ENCODE results near the gene CTNND2. TPM values are rescaled to one million over a fixed set of nuclear protein-coding genes. Genes with fewer than 3 reads are reported as not detected.

The CTNND2 gene
- total RNA-seq, 1 donor from 2014 or later, result 6.9 TPM

DNA sequence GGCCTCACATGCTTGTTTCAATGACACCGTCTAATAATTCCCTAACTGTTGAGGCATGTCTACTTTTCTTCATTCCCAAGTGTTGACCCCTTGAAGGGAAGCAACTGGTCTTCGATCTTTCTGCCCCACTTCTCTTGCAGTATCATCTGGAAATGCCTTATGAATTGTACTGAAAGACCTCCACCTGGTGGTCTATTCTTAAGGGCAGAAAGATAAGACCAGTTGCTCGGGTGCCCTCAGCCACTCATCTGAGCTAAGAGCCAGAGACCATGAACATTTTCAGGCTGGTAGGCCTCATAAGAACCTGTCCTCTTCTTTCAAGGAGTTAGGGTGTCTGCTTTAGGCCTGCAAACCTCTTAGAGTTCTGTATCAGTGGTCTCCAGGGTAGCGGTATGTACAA is 542.5 kb downstream of the CTNND2 start:
- Histone ChIP-seq H3K4me1 (no peaks in the 10 kb centered on the region), H3K36me3 (no peaks in the 10 kb centered on the region), H3K9me3 (no peaks in the 10 kb centered on the region), H3K4me3 (no peak overlapping the region), H3K27ac (no peak overlapping the region), H3K27me3 (no peaks in the 10 kb centered on the region)
- DNase-seq (no peak), ATAC-seq (no peak)
- TF ChIP-seq, protein P1, sequence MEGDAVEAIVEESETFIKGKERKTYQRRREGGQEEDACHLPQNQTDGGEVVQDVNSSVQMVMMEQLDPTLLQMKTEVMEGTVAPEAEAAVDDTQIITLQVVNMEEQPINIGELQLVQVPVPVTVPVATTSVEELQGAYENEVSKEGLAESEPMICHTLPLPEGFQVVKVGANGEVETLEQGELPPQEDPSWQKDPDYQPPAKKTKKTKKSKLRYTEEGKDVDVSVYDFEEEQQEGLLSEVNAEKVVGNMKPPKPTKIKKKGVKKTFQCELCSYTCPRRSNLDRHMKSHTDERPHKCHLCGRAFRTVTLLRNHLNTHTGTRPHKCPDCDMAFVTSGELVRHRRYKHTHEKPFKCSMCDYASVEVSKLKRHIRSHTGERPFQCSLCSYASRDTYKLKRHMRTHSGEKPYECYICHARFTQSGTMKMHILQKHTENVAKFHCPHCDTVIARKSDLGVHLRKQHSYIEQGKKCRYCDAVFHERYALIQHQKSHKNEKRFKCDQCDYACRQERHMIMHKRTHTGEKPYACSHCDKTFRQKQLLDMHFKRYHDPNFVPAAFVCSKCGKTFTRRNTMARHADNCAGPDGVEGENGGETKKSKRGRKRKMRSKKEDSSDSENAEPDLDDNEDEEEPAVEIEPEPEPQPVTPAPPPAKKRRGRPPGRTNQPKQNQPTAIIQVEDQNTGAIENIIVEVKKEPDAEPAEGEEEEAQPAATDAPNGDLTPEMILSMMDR (IDR thresholded peaks at IDR 0.05), result no peak
- intact Hi-C loops (cut with DNase I), result no loop called here

GRCh38 chr5:11357928-11358327 is 546.3 kb downstream of the CTNND2 start:
- DNase-seq (no peak), ATAC-seq (no peak)
- Histone ChIP-seq H3K9me3 (no peaks in the 10 kb centered on the region), H3K4me3 (no peak overlapping the region), H3K27ac (no peak overlapping the region), H3K4me1 (no peaks in the 10 kb centered on the region), H3K36me3 (no peaks in the 10 kb centered on the region), H3K27me3 (no peaks in the 10 kb centered on the region)
- TF ChIP-seq, protein P1 (IDR thresholded peaks at IDR 0.05), result no peak
- intact Hi-C loops (cut with DNase I), result no loop called here

DNA sequence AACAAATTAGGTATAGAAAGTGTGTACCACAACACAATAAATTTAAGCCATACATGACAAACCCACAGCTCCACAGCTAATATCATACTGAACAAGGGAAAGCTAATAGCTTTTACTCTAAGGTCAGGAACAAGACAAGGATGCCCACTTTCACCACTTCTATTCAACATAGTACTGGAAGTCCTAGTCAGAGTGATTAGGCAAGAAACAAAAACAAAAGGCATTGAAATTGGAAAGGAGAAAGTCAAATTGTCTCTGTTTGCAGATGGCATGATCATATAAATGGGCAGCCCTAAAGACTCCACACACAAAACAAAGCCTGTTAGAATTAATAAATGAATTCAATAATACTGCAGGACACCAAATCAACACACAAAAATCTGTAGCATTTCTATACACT is 548.8 kb downstream of the CTNND2 start:
- H3K4me3 ChIP-seq, result no peak overlapping the region
- TF ChIP-seq, protein P1 (IDR thresholded peaks at IDR 0.05), result no peak
- ATAC-seq (no peak), DNase-seq (no peak)
- no peaks in the 10 kb centered on the region for H3K9me3 ChIP-seq
- H3K27ac ChIP-seq, result no peak overlapping the region
- H3K36me3 ChIP-seq, result no peaks in the 10 kb centered on the region
- H3K27me3 ChIP-seq, result no peaks in the 10 kb centered on the region
- H3K4me1 ChIP-seq, result no peaks in the 10 kb centered on the region
- intact Hi-C loops (cut with DNase I), result no loop called here

GRCh38 chr5:11346336-11346735 is 557.9 kb downstream of the CTNND2 start:
- Histone ChIP-seq H3K27me3 (no peaks in the 10 kb centered on the region), H3K36me3 (no peaks in the 10 kb centered on the region), H3K9me3 (no peaks in the 10 kb centered on the region), H3K4me3 (no peak overlapping the region), H3K27ac (no peak overlapping the region), H3K4me1 (no peaks in the 10 kb centered on the region)
- intact Hi-C loops (cut with DNase I), result no loop called here
- ATAC-seq (no peak), DNase-seq (no peak)
- TF ChIP-seq, protein P1 (IDR thresholded peaks at IDR 0.05), result no peak

- no peak for DNase-seq
- Histone ChIP-seq H3K4me3 (no peak overlapping the region), H3K27me3 (no peaks in the 10 kb centered on the region), H3K4me1 (no peaks in the 10 kb centered on the region), H3K27ac (no peak overlapping the region), H3K36me3 (no peaks in the 10 kb centered on the region), H3K9me3 (no peaks in the 10 kb centered on the region)
- no peak for ATAC-seq
- TF ChIP-seq, protein P1 (IDR thresholded peaks at IDR 0.05), result no peak
- intact Hi-C loops (cut with DNase I), result no loop called here
Measured at GRCh38 chr5:11335881-11336760, 568.1 kb downstream of the CTNND2 start.
